GM21528 (cell line): ENCODE measurements around the gene AP5S1.
A peak's percentile ranks its signal among the peaks of the same experiment; 100 is the strongest.
"Not testable (repeated sequence)": the region's sequence is repeated elsewhere in the genome, so short reads cannot be mapped to it uniquely, and the experiment has no call there.

Experiments
- ATAC-seq: cut with Tn5 transposase; IDR thresholded peaks from one replicate; pipeline ENCODE4 v1.9.1; 2021; ENCODE audit warnings: mild to moderate bottlenecking, moderate library complexity; ENCODE audit not compliant: unreplicated experiment, low FRiP score

Gene AP5S1

DNA sequence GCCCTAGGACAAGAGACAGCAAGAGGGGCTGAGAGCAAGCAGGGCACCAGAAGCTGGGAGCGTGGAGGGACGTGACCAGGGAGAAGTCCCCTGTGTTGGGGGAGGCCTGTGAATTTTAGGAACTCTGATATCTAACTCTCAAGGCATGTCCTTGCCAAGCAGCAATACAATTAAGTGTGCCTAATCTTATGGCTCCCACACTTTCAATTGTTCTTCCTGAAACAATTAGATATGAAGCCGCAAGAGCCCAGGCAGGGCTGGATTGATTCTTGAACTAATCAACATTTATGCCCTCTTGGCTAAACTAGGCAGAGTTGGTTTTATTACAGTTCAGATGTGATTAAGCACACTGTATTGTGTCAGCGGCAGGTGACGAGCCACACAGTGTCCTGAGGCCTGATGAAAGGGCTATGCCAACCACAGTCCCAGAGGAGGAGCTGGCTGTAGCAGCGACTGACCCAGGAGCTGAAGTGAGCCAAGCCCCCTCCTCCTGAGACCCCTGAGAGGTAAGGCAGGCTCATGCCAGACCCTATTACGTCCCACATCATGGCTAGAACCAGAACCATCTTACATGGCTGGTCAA lies 22.1 kb downstream of the AP5S1 start:
- no peak for ATAC-seq

GRCh38 chr20:3843490-3843889 lies 23.1 kb downstream of the AP5S1 start:
- ATAC-seq: no peak

GRCh38 chr20:3843990-3844619 lies 23.8 kb downstream of the AP5S1 start:
- not testable (repeated sequence) for ATAC-seq

DNA sequence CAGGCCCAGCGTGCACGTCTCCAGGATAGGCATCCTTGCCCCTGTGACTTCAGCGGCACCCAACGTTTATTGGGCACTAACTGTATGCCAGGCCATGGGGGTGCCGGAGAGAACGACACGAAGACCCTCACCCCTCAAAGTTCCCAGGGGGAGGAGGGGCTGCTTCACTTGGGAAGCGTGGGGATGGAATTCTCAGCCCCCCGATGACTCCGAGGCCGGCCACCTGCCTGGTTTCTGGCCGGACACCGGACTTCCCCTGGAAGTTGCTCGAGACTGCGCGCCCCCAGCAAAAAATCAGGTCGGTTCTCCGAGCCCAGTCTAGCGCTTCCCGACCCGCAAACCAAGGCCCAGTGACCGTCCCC lies 26.0 kb downstream of the AP5S1 start:
- no peak for ATAC-seq

DNA sequence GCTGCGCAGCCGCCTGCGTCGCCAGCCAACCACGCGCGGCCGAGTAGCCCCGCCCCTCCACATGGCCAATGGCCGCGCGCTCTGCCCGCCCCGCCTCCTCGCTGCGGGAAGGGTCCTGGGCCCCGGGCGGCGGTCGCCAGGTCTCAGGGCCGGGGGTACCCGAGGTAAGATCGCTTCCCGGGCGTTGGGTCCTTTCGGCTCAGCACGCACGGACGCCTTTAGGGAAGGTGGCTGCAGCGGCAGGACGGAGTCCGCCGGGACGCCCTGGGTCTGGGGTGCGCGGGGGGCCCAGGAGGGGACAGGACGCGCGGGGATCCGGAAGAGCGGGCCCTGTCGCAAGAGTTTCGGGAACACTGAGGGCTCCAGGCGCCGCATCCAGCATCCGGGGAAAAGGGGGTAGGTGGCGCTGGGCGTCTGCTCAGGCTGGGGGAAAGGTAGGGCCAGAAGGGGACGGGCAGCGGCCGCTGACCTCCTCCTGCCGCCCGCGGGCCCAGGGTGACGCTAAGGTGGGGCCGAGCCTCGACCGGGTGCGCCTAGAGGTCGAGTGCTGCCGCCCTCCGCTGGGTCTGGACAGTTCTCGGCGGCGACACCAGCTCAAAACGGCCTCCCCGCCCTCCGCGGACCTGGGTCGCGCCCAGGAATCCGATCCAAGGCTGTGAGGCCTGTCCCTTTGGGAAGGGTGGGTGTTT lies 26.5 kb downstream of the AP5S1 start, which contains the start of gene MAVS:
Gene MAVS (plus strand): TSS at position 95 of the 689 bp plus-strand sequence. CDS start 7,791 bp downstream, outside the sequence.
- ATAC-seq: peak; percentile 89

- no peak for ATAC-seq
Measured at GRCh38 chr20:3847429-3847940, 27.1 kb downstream of the AP5S1 start.

- no peak for ATAC-seq
Measured at GRCh38 chr20:3848565-3848964, 28.2 kb downstream of the AP5S1 start.

- no peak for ATAC-seq
Measured at GRCh38 chr20:3854462-3854871, 34.1 kb downstream of the AP5S1 start.

GRCh38 chr20:3857405-3857804 lies 37.1 kb downstream of the AP5S1 start:
- ATAC-seq: no peak

GRCh38 chr20:3858689-3859088 lies 38.3 kb downstream of the AP5S1 start:
- ATAC-seq: no peak

DNA sequence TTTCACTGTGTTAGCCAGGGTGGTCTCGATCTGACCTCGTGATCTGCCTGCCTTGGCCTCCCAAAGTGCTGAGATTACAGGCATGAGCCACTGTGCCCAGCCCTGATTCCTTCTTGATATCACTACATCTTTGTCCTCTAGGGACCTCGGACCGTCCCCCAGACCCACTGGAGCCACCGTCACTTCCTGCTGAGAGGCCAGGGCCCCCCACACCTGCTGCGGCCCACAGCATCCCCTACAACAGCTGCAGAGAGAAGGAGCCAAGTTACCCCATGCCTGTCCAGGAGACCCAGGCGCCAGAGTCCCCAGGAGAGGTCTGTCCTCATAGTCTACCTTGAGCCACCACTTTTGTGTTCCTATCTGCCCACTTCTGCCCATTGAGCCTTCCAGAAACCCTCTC lies 40.8 kb downstream of the AP5S1 start:
- no peak for ATAC-seq

DNA sequence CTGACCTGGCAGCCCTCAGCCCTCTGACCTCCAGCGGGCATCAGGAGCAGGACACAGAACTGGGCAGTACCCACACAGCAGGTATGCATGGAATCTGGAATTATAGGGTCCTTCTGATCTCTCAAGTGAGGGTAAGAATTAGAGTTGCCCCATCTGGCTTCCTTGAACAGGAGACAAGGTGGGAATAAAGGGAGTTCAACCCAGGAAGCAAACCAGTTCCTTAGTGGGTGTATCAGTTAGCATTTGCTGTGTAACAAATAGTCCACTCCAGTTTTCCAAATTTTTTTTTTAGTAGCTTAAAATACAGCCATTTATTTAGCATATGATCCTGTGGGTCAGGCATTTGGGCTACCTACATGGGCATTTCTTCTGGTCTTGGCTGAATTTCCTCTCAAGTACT lies 42.0 kb downstream of the AP5S1 start:
- ATAC-seq: no peak

- no peak for ATAC-seq
Measured at GRCh38 chr20:3863317-3863716, 43.0 kb downstream of the AP5S1 start.

- ATAC-seq: no peak
Measured at GRCh38 chr20:3864518-3864917, 44.2 kb downstream of the AP5S1 start.

- no peak for ATAC-seq
Measured at GRCh38 chr20:3865152-3865886, 45.0 kb downstream of the AP5S1 start.

- ATAC-seq: no peak
Measured at GRCh38 chr20:3865887-3866407, 45.6 kb downstream of the AP5S1 start.

DNA sequence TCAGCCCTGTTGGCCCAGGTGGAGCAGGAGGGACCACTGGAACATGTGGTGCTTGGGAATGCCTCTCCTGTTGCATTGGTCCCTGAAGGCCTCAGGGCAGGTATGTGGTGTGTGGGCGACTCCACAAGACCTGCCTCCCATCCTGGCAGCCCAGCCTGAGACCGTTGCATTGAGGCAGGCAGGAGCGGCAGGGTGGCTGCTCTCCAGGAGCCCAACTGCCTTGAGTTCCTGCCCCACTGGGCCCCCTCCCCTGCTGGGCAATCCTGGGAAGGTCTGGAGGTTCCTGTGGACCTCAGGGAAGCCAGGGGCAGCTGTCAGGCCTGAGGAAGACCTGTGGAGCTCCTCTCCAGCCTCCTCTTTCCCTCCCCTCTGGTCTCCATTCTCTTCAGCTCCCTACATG lies 46.1 kb downstream of the AP5S1 start:
- no peak for ATAC-seq

DNA sequence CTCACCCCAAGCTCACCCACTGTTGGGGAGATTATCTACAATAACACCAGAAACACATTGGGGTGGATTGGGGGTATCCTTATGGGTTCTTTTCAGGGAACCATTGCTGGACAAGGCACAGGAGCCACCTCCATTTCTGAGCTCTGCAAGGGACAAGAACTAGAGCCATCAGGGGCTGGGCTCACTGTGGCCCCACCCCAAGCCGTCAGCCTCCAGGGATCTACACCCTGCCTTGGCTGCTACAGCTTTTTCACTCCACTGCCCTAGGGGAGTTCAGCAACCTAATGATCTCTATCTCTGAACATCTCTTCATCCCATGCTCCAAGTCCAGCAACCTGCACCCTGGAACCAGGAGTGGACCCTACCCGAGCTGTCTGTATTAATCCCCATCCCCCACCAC lies 47.5 kb downstream of the AP5S1 start:
- no peak for ATAC-seq

DNA sequence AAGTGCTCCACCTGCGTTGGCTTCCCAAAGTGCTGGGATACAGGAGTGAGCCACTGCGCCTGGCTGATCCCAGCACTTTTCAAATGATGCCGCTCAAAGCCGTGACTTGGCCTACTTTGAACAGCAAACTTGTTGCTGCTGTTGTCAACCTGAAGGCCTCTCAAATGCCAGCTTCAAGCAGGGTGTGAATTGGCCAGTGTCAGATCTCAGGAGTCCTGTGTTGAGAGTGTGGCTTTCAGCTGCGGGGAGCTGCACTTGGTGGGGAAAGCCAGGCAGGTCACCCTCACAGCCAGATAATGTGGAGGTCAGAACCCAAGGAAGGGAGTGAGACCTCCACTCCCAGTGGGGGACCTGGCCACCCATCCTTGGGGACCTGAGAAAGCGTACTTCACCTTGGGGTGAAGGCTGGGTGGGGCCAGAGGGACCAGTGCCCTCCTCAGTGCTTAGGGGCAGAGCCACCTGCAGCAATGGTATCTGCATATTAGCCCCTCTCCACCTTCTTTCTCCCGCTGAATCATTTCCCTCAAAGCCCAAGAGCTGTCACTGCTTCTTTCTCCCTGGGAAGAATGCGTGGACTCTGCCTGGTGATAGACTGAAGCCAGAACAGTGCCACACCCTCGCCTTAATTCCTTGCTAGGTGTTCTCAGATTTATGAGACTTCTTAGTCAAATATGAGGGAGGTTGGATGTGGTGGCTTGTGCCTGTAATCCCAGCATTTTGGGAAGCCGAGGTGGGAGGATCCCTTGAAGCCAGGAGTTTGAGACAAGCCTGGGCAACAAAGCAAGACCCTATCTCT lies 49.7 kb downstream of the AP5S1 start:
- no peak for ATAC-seq
